H1 (cell line): Measurements from ENCODE around the gene DDR2. TPM values are rescaled to one million over a fixed set of nuclear protein-coding genes. Genes with fewer than 3 reads are reported as not detected.

Source experiments
- CTCF ChIA-PET: fragments of 300-600 bp; sonication (Branson Sonifier 250); formaldehyde crosslinking; loops from one replicate; lab custom pipeline; 2021; ENCODE audit not compliant: partially characterized antibody; lab: Charles Lee
- POLR2A ChIA-PET: fragments of 300-600 bp; sonication (Branson Sonifier 250); formaldehyde crosslinking; loops from one replicate; lab custom pipeline; 2021; ENCODE audit warnings: inconsistent platforms; ENCODE audit not compliant: partially characterized antibody; lab: Charles Lee
- DNase-seq, 2 experiments: peaks; one replicate each; pipeline versions ENCODE4 v3.0.0 to v3.0.0-alpha.2; 2010 to 2022; ENCODE audit warnings: low spot score in 2 of 2, low read depth in 1 of 2, mixed read lengths in 1 of 2
- FAIRE-seq: peaks from 2 replicates; lab custom pipeline; 2011; peaks lifted over from hg19 to GRCh38; lab: Jason Lieb, UNC
- H2AFZ ChIP-seq: 2 replicates; pipeline ENCODE4 v1.8.1; 2012; ENCODE audit warnings: low read length, inconsistent platforms
- H2AK5ac ChIP-seq: 2 replicates; pipeline ENCODE4 v1.6.1; 2013; ENCODE audit warnings: low read depth, low read length
- H2BK120ac ChIP-seq: replicated peaks from 2 replicates; pipeline ENCODE3; 2013; ENCODE audit warnings: low read depth, low read length, inconsistent platforms
- H2BK12ac ChIP-seq: 2 replicates; pipeline ENCODE4 v1.6.1; 2013; ENCODE audit warnings: low read depth, low read length
- H2BK15ac ChIP-seq: 2 replicates; pipeline ENCODE4 v1.6.1; 2013; ENCODE audit warnings: low read length
- H2BK20ac ChIP-seq: 2 replicates; pipeline ENCODE4 v1.6.1; 2013; ENCODE audit warnings: low read length
- H2BK5ac ChIP-seq: 2 replicates; pipeline ENCODE4 v1.6.1; 2013; ENCODE audit warnings: low read depth, low read length
- H3K14ac ChIP-seq: 2 replicates; pipeline ENCODE4 v1.6.1; 2013; ENCODE audit warnings: inconsistent platforms; ENCODE audit not compliant: insufficient read length
- H3K18ac ChIP-seq: 2 replicates; pipeline ENCODE4 v1.6.1; 2013; ENCODE audit warnings: low read length; ENCODE audit errors: extremely low read depth
- H3K23ac ChIP-seq: 2 replicates; pipeline ENCODE4 v1.6.1; 2013; ENCODE audit warnings: inconsistent platforms; ENCODE audit not compliant: insufficient read length
- H3K23me2 ChIP-seq: 2 replicates; pipeline ENCODE4 v1.6.1; 2013; ENCODE audit warnings: low read depth, low read length
- H3K27ac ChIP-seq: 2 replicates; pipeline ENCODE4 v1.6.1; 2011; ENCODE audit warnings: low read depth, low read length, inconsistent platforms
- H3K27me3 ChIP-seq, 4 experiments: replicated peaks in 1 of 4; 1 replicate in 1 of 4; 2 replicates in 3 of 4; pipeline versions ENCODE4 v1.6.1 to v1.8.1; 2011 to 2013; ENCODE audit warnings: low read length in 3 of 4, mild to moderate bottlenecking in 3 of 4, inconsistent platforms in 2 of 4, mixed read lengths in 2 of 4, moderate library complexity in 1 of 4; ENCODE audit not compliant: control insufficient read depth in 3 of 4, insufficient read depth in 3 of 4; ENCODE audit errors: extremely low read depth in 1 of 4
- H3K36me3 ChIP-seq, 4 experiments: 2 replicates each; pipeline versions ENCODE4 v1.6.1 to v1.8.1; 2011 to 2013; ENCODE audit warnings: mild to moderate bottlenecking in 4 of 4, low read length in 3 of 4, moderate library complexity in 2 of 4, control low read depth in 1 of 4, inconsistent platforms in 1 of 4; ENCODE audit not compliant: insufficient read depth in 4 of 4, control insufficient read depth in 2 of 4
- H3K4ac ChIP-seq: replicated peaks from 2 replicates; pipeline ENCODE3; 2013; ENCODE audit warnings: low read length, low read depth, mixed read lengths, inconsistent platforms; ENCODE audit not compliant: insufficient read length
- H3K4me1 ChIP-seq, 4 experiments: replicated peaks in 1 of 4; 1 replicate in 1 of 4; 2 replicates in 3 of 4; pipeline versions ENCODE4 v1.6.1 to v1.8.1; 2011 to 2013; ENCODE audit warnings: low read length in 3 of 4, inconsistent platforms in 2 of 4, mixed read lengths in 1 of 4; ENCODE audit not compliant: insufficient read depth in 4 of 4, control insufficient read depth in 3 of 4
- H3K4me2 ChIP-seq, 2 experiments: 2 replicates each; pipeline versions ENCODE4 v1.6.1 to v1.8.1; 2011 to 2013; ENCODE audit warnings: low read depth in 2 of 2, low read length in 2 of 2, control low read depth in 1 of 2, inconsistent platforms in 1 of 2, mild to moderate bottlenecking in 1 of 2; ENCODE audit not compliant: insufficient read depth in 1 of 2
- H3K4me3 ChIP-seq, 4 experiments: fragments of 200-600, 300-600 bp in 1 of 4; sonication (generic), shearing (Covaris generic), sonication (Bioruptor Twin) in 1 of 4; 2 replicates each; pipeline versions ENCODE4 v1.5.1 to v1.8.1; 2011 to 2016; ENCODE audit warnings: low read length in 4 of 4, low read depth in 3 of 4, control low read depth in 2 of 4, inconsistent platforms in 2 of 4, mild to moderate bottlenecking in 2 of 4, mixed read lengths in 1 of 4, moderate library complexity in 1 of 4; ENCODE audit not compliant: insufficient read depth in 2 of 4; ENCODE audit errors: extremely low read depth in 1 of 4
- H3K56ac ChIP-seq: replicated peaks from 2 replicates; pipeline ENCODE3; 2013; ENCODE audit warnings: low read depth, mild to moderate bottlenecking, mixed read lengths, low read length, inconsistent platforms; ENCODE audit not compliant: insufficient read length
- H3K79me1 ChIP-seq: 2 replicates; pipeline ENCODE4 v1.6.1; 2013; ENCODE audit warnings: low read depth, low read length, control low read depth
- H3K79me2 ChIP-seq, 2 experiments: 2 replicates each; pipeline versions ENCODE4 v1.6.1 to v1.8.1; 2012 to 2013; ENCODE audit warnings: low read length in 2 of 2, mild to moderate bottlenecking in 2 of 2, inconsistent platforms in 1 of 2; ENCODE audit not compliant: insufficient read depth in 2 of 2, control insufficient read depth in 1 of 2
- H3K9ac ChIP-seq, 4 experiments: replicated peaks in 1 of 4; 1 replicate in 1 of 4; 2 replicates in 3 of 4; pipeline versions ENCODE4 v1.6.1 to v1.8.1; 2011 to 2013; ENCODE audit warnings: low read depth in 3 of 4, low read length in 3 of 4, control low read depth in 2 of 4, mild to moderate bottlenecking in 2 of 4, moderate library complexity in 2 of 4, inconsistent platforms in 1 of 4; ENCODE audit errors: extremely low read depth in 1 of 4
- H3K9me3 ChIP-seq, 2 experiments: 2 replicates each; pipeline versions ENCODE4 v1.6.1 to v1.8.1; 2012 to 2013; ENCODE audit warnings: mild to moderate bottlenecking in 2 of 2, moderate library complexity in 2 of 2, control low read depth in 1 of 2, inconsistent platforms in 1 of 2, low read depth in 1 of 2, low read length in 1 of 2, mixed read lengths in 1 of 2; ENCODE audit not compliant: insufficient read depth in 2 of 2
- H4K20me1 ChIP-seq, 2 experiments: replicated peaks in 1 of 2; 2 replicates each; pipeline versions ENCODE3 to v1.8.1; 2011 to 2013; ENCODE audit warnings: inconsistent platforms in 2 of 2, low read length in 2 of 2, mild to moderate bottlenecking in 1 of 2; ENCODE audit not compliant: insufficient read depth in 2 of 2, control insufficient read depth in 1 of 2
- H4K5ac ChIP-seq: 2 replicates; pipeline ENCODE4 v1.6.1; 2013; ENCODE audit warnings: low read length, low read depth, mixed read lengths, inconsistent platforms; ENCODE audit not compliant: insufficient read length
- H4K8ac ChIP-seq: 2 replicates; pipeline ENCODE4 v1.8.0; 2013; ENCODE audit warnings: mild to moderate bottlenecking, moderate library complexity, low read length, inconsistent platforms; ENCODE audit not compliant: insufficient read depth; ENCODE audit errors: extremely low read depth
- H4K91ac ChIP-seq: replicated peaks from 2 replicates; pipeline ENCODE3; 2013; ENCODE audit warnings: low read length, mixed read lengths, inconsistent platforms; ENCODE audit not compliant: insufficient read length
- BACH1 ChIP-seq: IDR thresholded peaks from 2 replicates; pipeline ENCODE4 v1.6.1; 2012; ENCODE audit warnings: low read length, improper control_type of control experiment
- BCL11A ChIP-seq, 2 experiments: IDR thresholded peaks; one replicate each; pipeline ENCODE4 v1.6.1; 2011; ENCODE audit warnings: low read depth in 2 of 2, low read length in 2 of 2, mild to moderate bottlenecking in 2 of 2
- CTBP2 ChIP-seq: IDR thresholded peaks from 2 replicates; pipeline ENCODE4 v1.7.0; 2011; ENCODE audit warnings: borderline replicate concordance, mild to moderate bottlenecking, moderate library complexity, mixed read lengths, low read length; ENCODE audit not compliant: insufficient read depth, insufficient read length
- EP300 ChIP-seq, 2 experiments: IDR thresholded peaks; 1 replicate in 1 of 2; 2 replicates in 1 of 2; pipeline ENCODE4 v1.6.1; 2011 to 2012; ENCODE audit warnings: low read depth in 2 of 2, low read length in 2 of 2, mild to moderate bottlenecking in 2 of 2, borderline replicate concordance in 1 of 2, inconsistent platforms in 1 of 2, moderate library complexity in 1 of 2
- HDAC6 ChIP-seq: IDR thresholded peaks from one replicate; pipeline ENCODE4 v1.7.1; 2012; ENCODE audit warnings: low read depth, mild to moderate bottlenecking, inconsistent platforms, low read length, moderate library complexity
- NANOG ChIP-seq: IDR thresholded peaks from 2 replicates; pipeline ENCODE4 v1.6.1; 2011; ENCODE audit warnings: low read length, low read depth, mild to moderate bottlenecking, inconsistent platforms; ENCODE audit not compliant: insufficient read depth, poor library complexity, severe bottlenecking
- POU5F1 ChIP-seq: IDR thresholded peaks from 2 replicates; pipeline ENCODE4 v1.6.1; 2011; ENCODE audit warnings: low read depth, mild to moderate bottlenecking, low read length, moderate library complexity
- RAD21 ChIP-seq, 2 experiments: IDR thresholded peaks in 1 of 2; conservative IDR thresholded peaks in 1 of 2; 2 replicates each; pipeline ENCODE4 v1.6.1; 2011; ENCODE audit warnings: low read depth in 2 of 2, low read length in 2 of 2, improper control_type of control experiment in 1 of 2, inconsistent platforms in 1 of 2, mild to moderate bottlenecking in 1 of 2, moderate library complexity in 1 of 2
- SP1 ChIP-seq: IDR thresholded peaks from 2 replicates; pipeline ENCODE4 v1.6.1; 2011; ENCODE audit warnings: low read depth, low read length
- SP2 ChIP-seq: IDR thresholded peaks from 2 replicates; pipeline ENCODE4 v1.6.1; 2012; ENCODE audit warnings: mild to moderate bottlenecking, low read length, inconsistent platforms
- TBP ChIP-seq: IDR thresholded peaks from 2 replicates; pipeline ENCODE4 v1.6.1; 2011; ENCODE audit warnings: low read depth, low read length, improper control_type of control experiment
- ZNF274 ChIP-seq: IDR thresholded peaks from 2 replicates; pipeline ENCODE4 v1.7.0; 2012; ENCODE audit warnings: low read length, borderline replicate concordance; ENCODE audit errors: extremely low read depth
- WGBS, 2 experiments: shearing (Covaris generic) in 1 of 2; methylation state at CpG; one replicate each; pipeline versions ENCODE4 v1.1.6 to v1.1.7; 2013 to 2015; ENCODE audit warnings: low lambda C conversion rate in 2 of 2, mixed read lengths in 2 of 2, inconsistent platforms in 1 of 2, low coverage in 1 of 2, missing lambda C conversion rate in 1 of 2; ENCODE audit not compliant: insufficient replicate concordance in 2 of 2, insufficient coverage in 1 of 2, insufficient read length in 1 of 2; ENCODE audit errors: extremely low coverage in 1 of 2, missing lambda C conversion rate in 1 of 2; 5-methylcytosine and 5-hydroxymethylcytosine counted together
- polyA plus RNA-seq, 7 experiments: library from polyadenylated mRNA; depleted of rRNA in 3 of 7; stranded (reverse) in 5 of 7; unstranded in 2 of 7; fragments of >200 nt in 5 of 7; fragments of 200-250 nt in 2 of 7; gene quantifications; 1 replicate in 5 of 7; 2 replicates in 1 of 7; 4 replicates in 1 of 7; pipeline versions ENCODE4 v1.2.1 to v1.2.3, GENCODE V29; 2011 to 2013; ENCODE audit warnings: missing spikeins in 2 of 7, mixed read lengths in 2 of 7
- total RNA-seq: library from RNA; stranded (reverse); fragmentation: NEBNext Ultra II Directional; extraction: Animal tissue kit (Norgen Biotek cat#: 25700); gene quantifications from 2 replicates; pipeline ENCODE4 v1.2.1, GENCODE V29; 2021
- TF ChIP-seq, protein P1 (sequence below): IDR thresholded peaks from 2 replicates; pipeline ENCODE4 v1.6.1; 2011; ENCODE audit warnings: low read depth, mild to moderate bottlenecking, low read length; ENCODE audit not compliant: insufficient read depth

Gene DDR2
- total and polyA plus RNA-seq, 2 of the 8 experiments (the other 6 are each of a cell fraction or from before 2014, with no cell fraction given): 1.00 to 2.1 TPM

DNA sequence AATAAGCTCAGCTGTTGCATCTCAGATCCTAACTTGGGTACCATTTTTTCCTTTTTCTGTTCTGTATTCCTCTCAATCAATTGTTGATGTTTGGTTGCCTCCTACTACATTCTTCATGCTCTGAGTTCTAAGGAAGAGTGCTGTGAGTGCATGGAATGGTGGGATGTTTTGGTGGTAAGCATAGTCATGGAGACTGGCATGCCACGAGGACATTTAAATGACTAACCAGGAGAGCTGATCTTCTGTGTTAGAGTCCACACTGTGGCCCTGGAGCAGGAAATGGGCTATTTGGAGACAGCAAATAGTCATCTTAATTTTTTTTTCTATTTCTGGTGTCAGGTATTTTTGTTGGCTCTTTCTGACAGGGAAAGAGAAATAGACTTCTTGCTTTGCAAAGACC is 88.7 kb downstream of the DDR2 start:
- Histone ChIP-seq H2BK5ac (no peak overlapping the region), H2BK120ac (no peak overlapping the region), H3K4ac (no peak overlapping the region), H3K9ac (no peak overlapping the region), H3K4me1 (no peaks in the 10 kb centered on the region), H3K14ac (no peak overlapping the region), H3K23me2 (no peaks in the 10 kb centered on the region), H3K9me3 (no peaks in the 10 kb centered on the region), H3K36me3 (no peaks in the 10 kb centered on the region), H3K4me3 (no peak overlapping the region), H2BK20ac (no peak overlapping the region), H3K79me1 (no peaks in the 10 kb centered on the region), H3K79me2 (no peaks in the 10 kb centered on the region), H2AK5ac (no peak overlapping the region), H4K8ac (no peak overlapping the region), H4K20me1 (no peaks in the 10 kb centered on the region), H3K27me3 (no peaks in the 10 kb centered on the region), H3K18ac (no peak overlapping the region), H3K56ac (no peak overlapping the region), H3K27ac (no peak overlapping the region), H2AFZ (no peak overlapping the region), H2BK12ac (no peak overlapping the region), H4K91ac (no peak overlapping the region), H3K4me2 (no peak overlapping the region), H4K5ac (no peak overlapping the region), H2BK15ac (no peak overlapping the region), H3K23ac (no peak overlapping the region)
- ChIA-PET CTCF (interaction anchor here (1.8 kb wide), 1 partner anchor 9 kb away, joined by 5 read pairs; no protein-coding TSS in a partner anchor), POLR2A (no interaction called here)
- 85% methylated on average over 1 of the region's 1 CpG; no CpG with 5 or more reads in 1 of the 2 experiments for WGBS, 2 experiments
- TF ChIP-seq CTBP2 (no peak), ZNF274 (no peak), SP2 (no peak), BCL11A (IDR thresholded peaks at IDR 0.05; ENCODE audit: low read depth in 2 of 2, low read length in 2 of 2) (no peak), NANOG (no peak), SP1 (no peak), EP300 (IDR thresholded peaks at IDR 0.05; ENCODE audit: borderline replicate concordance in 1 of 2, low read depth in 2 of 2, low read length in 2 of 2) (no peak), HDAC6 (no peak), RAD21 (IDR thresholded peaks at IDR 0.05 in 1 of 2, conservative IDR thresholded peaks at IDR 0.05 in 1 of 2; ENCODE audit: low read depth in 2 of 2, low read length in 2 of 2) (no peak), TBP (no peak), POU5F1 (no peak), BACH1 (no peak)
- TF ChIP-seq, protein P1, sequence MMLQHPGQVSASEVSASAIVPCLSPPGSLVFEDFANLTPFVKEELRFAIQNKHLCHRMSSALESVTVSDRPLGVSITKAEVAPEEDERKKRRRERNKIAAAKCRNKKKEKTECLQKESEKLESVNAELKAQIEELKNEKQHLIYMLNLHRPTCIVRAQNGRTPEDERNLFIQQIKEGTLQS: no peak
- FAIRE-seq (no peak), DNase-seq (no peak)
